Epithelial cell of prostate (primary cell): ENCODE data around the gene DOK7.
"Not testable (repeated sequence)": the region's sequence is repeated elsewhere in the genome, so short reads cannot be mapped to it uniquely, and the experiment has no call there.

ENCODE experiments used
- DNase-seq: peaks from one replicate; pipeline ENCODE4 v3.0.0-alpha.2; 2011; ENCODE audit warnings: low read depth, low spot score
- H3K27ac ChIP-seq: fragments of 450-650 bp; 2 replicates; pipeline ENCODE4 v1.5.1; 2017; ENCODE audit warnings: mild to moderate bottlenecking

The DOK7 gene

GRCh38 chr4:3442460-3442958 lies 20.6 kb upstream of the DOK7 start:
- no peak for DNase-seq
- H3K27ac ChIP-seq = no peak overlapping the region

- DNase-seq = no peak
Measured at GRCh38 chr4:3442959-3443749, 20.0 kb upstream of the DOK7 start.

GRCh38 chr4:3443750-3444309 lies 19.3 kb upstream of the DOK7 start:
- no peak for DNase-seq
- H3K27ac ChIP-seq = no peak overlapping the region

More at GRCh38 chr4:3442959-3443749, 20.0 kb upstream of the DOK7 start:
- no peak overlapping the region for H3K27ac ChIP-seq

DNA sequence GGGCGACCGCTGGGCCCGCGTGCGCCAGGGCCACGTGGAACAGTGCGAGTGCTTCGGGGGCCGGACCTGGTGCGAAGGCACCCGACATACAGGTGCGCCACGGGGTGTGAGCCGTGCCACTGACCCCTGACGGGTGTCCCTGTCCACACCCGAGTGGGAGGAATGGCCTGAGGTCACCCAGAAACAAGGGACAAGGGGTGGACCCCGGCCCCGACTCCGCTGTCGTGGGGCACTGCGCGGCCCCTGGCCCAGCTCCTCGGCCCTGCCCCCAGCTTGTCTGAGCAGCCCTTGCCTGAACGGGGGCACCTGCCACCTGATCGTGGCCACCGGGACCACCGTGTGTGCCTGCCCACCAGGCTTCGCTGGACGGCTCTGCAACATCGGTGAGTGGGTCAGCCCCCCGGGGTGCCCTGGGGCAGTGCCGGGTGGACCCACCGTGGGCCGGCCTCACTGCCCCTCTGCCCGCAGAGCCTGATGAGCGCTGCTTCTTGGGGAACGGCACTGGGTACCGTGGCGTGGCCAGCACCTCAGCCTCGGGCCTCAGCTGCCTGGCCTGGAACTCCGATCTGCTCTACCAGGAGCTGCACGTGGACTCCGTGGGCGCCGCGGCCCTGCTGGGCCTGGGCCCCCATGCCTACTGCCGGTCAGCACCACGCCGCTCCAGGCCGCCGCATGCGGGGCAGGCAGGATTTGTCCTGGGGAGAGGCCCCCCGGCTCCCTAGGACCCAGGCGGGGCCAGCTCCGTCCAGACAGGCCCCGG lies 18.6 kb upstream of the DOK7 start:
- H3K27ac ChIP-seq = no peak overlapping the region
- no peak for DNase-seq

DNA sequence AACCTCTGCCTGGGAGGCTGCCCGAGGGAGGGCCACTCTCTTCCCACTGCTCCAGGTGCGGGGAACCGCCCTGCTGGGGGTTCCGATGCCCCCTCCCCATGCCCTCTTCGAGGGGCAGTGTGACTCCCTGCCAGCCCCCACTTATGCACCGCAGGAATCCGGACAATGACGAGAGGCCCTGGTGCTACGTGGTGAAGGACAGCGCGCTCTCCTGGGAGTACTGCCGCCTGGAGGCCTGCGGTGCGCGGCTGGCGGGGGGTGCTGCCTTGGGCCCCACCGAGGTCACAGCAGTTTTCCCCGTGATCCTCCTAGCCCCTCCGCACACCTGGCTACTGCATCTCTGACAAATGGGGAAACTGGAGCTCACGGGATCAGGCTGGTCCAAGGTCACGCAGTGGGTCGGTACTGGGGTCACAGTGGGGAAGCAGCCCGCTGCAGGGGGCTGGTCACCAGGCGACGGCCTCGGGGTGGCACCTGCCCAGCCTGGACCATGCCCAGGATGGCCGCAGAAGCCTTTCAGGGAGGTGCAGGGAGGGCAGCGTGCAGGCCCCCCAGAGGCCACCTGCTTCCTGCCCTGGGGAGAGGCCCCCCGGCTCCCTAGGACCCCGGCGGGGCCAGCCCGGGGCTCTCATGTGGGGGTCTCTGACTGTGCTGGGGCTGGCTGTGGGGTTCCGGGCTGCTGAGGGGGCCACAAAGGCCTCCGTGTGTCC lies 17.8 kb upstream of the DOK7 start:
- DNase-seq = no peak
- H3K27ac ChIP-seq = no peak overlapping the region

GRCh38 chr4:3445829-3446545 lies 17.1 kb upstream of the DOK7 start:
- no peak overlapping the region for H3K27ac ChIP-seq
- DNase-seq = no peak

GRCh38 chr4:3446631-3447320 lies 16.3 kb upstream of the DOK7 start:
- no peak for DNase-seq
- H3K27ac ChIP-seq = no peak overlapping the region

- DNase-seq = no peak
Measured at GRCh38 chr4:3447431-3448395, 15.4 kb upstream of the DOK7 start.

GRCh38 chr4:3449047-3449573 lies 14.0 kb upstream of the DOK7 start:
- no peak for DNase-seq

More at GRCh38 chr4:3447431-3448395, 15.4 kb upstream of the DOK7 start:
- no peak overlapping the region for H3K27ac ChIP-seq

DNA sequence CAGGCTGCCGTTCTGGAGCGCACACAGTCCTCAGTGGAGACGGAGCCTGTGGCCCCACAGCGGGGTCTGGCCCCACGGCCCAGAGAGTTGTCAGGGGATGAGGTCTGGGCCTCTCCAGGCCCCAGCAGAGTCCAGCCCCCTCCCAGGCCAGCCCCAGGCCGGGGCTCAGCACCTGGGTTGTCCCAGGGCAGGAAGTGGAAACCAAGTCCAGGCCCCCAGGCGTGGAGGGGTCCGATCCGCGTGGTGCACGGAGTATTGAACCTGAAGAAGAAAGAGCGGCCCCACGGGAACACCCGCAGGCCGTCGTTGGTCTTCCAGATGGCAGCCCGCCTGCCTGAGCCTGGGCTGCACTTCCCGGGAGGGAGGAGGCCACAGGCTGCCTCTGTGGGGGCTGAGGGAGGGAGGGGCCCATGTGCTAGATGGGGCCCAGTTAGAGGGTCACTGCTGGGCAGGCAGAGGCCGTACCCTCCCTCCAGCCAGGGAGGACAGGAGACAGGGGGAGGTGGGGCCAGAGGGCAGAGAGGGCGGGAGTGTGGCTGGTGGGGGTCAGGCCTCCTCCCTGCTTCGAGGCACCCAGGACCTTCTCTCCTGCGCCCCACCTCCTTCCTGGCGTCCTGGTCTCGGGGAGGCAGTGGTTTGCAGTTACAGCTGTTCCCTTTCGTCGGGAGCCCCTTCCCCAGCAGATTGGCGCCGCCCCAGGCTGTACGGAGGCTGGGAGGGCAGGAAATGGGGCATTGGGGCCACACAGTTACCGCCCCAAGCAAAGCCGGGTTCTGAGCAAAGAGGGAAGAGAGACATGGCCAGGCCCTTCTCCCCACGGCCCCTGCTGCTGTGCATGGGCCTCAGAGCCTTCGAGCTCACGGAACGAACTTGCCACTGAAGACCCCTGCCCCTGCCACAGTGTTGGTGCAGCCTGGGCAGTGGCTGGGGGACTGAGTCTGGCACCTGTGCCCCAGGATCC lies 13.3 kb upstream of the DOK7 start:
- DNase-seq = no peak
- no peak overlapping the region for H3K27ac ChIP-seq

More at GRCh38 chr4:3449047-3449573, 14.0 kb upstream of the DOK7 start:
- no peak overlapping the region for H3K27ac ChIP-seq

GRCh38 chr4:3450643-3451042 lies 12.5 kb upstream of the DOK7 start:
- no peak overlapping the region for H3K27ac ChIP-seq
- DNase-seq = no peak

GRCh38 chr4:3451956-3452355 lies 11.2 kb upstream of the DOK7 start:
- no peak overlapping the region for H3K27ac ChIP-seq
- no peak for DNase-seq

GRCh38 chr4:3452376-3452775 lies 10.7 kb upstream of the DOK7 start:
- DNase-seq = no peak
- no peak overlapping the region for H3K27ac ChIP-seq

DNA sequence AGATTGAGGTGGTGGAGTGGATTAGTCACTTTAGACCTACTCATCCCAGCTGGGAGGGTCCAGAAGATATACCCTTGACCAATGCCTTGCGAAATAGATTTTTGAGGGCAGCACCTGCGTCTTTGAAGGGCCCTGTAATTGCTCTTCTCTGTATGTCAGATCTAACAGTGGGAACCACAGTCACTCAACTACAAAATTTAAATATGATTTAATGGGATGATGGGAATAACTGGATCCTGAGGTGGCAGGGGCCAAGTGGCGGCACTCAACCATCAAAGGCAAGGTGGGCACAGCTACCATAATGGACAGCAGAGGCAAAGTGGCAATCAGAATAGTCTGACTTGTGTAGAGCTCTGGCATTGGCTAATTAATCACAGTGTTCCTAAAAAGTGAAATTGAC lies 7.5 kb upstream of the DOK7 start:
- not testable (repeated sequence) for DNase-seq, H3K27ac ChIP-seq

DNA sequence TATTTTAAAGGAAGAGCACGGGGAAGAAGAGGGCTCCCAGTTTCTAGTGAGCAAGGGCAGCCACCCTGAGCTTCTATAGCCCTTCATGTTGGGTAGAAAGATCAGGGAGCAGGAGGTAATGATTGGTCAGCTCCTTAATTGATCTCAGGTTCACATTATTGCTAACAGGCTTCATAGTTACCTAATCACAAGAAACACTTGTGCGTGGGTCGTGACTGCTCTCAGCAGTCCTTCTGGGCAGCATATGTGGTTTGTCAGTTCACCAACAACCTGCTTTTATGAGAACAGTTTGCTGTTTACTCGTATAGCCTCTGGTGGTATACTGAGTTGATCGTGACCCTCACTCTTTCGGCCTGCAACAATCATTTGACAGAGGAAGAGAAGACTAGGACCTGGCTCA lies 4.7 kb upstream of the DOK7 start:
- no peak for DNase-seq
- H3K27ac ChIP-seq = no peak overlapping the region

DNA sequence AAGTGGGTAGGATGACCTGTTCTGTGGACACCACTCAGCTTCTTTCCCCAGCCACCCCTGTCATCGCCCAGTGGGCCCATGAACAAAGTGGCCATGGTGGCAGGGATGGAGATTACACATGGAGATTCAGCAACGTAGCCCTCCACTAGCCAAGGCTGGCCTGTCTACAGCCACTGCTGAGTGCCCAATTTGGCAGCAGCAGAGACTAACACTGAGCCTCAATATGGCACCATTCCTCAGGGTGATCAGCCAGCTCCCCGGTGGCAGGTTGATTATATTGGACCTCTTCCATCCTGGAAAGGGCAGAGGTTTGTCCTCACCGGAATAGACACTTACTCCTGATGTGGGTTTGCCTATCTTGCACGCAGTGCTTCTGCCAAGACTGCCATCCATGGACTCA lies 4.0 kb upstream of the DOK7 start:
- H3K27ac ChIP-seq, DNase-seq: not testable (repeated sequence)

DNA sequence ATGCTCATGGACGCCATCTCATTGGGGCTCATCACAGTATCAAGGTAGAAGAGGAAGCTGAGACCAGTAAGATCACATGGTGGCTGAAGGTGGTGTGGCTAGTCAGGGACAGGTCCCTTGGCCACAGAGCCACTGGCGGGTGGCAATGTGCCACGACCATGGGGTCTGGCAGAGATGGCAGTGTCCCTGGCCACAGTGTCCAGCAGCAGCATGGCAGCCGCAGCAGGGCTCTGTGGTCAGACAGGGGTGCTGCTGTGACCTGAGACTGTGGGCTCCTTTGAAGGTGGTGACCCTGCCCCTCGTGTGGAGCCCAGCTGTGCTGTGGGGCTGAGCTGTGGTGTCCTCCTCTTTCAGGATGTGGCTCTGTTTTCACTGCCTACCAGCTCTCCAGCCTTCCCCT lies 2.2 kb upstream of the DOK7 start:
- H3K27ac ChIP-seq = no peak overlapping the region
- DNase-seq = no peak
